NCI-H82 treated with DMSO at 0.1 percent for 48 hours (cell line): ENCODE data around the gene PTPN13.
"Not testable (repeated sequence)": the region's sequence is repeated elsewhere in the genome, so short reads cannot be mapped to it uniquely, and the experiment has no call there.

Experiments used
- DNase-seq: peaks from one replicate; lab custom pipeline; 2025; ENCODE audit not compliant: unreplicated experiment; lab: John Stamatoyannopoulos, UW

The PTPN13 gene

DNA sequence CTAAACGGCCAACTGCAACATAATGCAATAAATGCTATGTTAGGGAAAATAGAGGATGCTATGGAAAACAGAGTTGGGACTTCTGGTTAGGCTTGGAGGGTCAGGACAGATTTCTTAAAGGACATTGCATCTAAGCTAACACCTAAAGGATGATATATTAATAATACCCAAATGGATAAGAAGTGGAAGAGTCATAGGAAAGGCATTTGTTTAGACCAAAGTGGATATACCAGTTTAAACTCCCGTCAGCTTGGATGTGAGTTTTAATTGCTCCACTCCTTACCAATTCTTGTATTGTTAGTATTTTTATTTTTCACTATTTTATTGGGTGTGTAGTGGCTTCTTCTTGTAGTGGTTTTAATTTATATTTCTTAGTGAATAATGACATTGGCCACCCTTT is 93.9 kb downstream of the PTPN13 start:
- no peak for DNase-seq

DNA sequence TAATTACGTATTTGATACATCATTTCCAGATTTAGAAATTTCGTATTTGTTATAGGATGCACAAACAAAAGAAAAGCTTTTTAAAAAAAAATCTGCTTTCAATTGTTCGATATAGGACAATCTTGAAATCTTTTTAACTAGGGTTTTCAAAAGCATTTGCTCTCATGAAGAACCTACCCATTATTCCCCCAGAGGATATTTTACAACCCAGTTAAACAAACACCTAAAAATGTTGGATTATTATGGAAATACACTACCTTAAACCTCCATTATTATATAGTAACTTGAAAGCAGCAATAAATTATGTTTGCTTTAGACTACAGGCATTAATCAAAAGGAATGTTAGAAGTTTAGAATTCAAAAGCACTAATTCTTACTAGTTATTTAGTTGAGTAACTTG is 110.5 kb downstream of the PTPN13 start:
- DNase-seq = no peak

DNA sequence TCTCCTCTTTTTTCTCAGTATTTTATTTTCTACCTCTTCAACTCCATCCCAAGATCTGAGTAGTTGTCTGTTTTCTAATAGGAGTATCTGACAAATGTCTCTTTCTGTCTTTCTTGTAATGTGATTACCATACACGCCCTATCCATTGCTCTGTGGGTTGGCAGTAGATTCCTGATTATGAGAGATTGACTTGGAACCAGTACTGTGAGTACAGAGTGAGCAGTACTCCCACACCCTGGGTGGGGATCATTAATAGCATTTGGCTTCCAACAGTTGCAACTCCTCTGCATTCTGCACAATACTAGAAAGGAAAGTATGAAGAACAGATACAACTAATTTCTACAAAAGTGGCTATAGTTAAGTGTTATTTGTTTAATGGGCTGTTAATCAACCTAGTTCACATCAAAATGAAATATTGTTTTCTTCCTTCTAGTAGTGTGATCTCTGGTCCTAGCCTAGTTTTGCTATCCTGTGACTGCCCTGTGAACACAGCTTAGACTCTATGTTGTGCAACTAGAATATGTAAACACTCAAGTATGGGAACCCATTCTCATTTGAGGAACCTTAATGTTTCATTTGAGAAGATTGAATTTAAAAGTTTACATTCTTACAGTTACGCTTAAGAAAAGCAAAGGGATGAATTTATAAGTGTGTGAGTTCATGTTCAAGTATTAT is 112.9 kb downstream of the PTPN13 start:
- no peak for DNase-seq

DNA sequence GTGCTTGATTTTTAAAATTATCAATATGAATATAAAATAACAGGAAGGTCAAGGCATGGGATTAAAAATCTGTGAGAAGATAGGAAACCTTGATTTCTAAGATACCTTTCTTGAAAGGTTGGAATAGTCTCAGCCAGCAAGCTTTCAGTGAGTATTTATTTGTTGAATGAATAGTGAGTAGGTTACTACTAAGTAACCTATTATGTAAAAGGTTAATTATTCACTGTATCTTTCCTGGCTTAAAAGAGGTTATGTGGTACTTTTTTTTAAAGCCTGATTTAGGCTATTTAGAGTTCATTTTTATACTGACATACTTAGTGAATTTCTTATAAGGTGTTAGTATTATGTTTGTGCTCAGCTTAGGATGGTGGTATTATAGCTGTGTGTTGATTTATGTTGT is 123.5 kb downstream of the PTPN13 start:
- DNase-seq = no peak

DNA sequence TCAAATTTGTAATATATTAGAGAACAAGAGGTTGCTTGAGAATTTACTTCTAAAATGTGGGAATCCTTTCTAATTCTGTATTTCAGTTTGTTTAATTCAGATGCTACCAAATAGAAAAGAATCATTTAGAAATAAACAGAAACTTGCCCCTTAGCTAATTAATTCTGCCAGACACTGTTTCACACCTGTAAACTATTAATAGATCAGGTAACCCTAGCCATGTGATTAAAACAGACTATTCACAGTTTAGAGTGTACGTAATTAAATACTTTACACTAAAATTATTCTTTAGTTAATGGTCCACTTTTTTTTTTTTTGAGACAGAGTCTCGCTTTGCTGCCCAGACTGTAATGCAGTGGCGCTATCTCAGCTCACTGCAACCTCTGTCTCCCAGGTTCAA is 124.0 kb downstream of the PTPN13 start:
- DNase-seq = no peak

DNA sequence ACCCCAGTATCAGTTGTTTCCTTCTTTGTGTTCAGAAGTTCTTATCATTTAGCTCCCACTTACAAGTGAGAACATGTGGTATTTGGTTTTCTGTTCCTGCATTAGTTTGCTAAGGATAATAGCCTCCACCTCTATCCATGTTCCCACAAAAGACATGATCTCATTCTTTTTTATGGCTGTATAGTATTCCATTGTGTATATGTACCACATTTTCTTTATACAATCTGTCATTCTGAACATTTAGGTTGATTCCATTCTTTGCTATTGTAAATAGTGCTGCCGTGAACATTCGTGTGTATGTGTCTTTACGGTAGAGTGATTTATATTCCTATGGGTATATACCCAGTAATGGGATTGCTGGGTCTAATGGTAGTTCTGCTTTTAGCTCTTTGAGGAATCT is 125.0 kb downstream of the PTPN13 start:
- not testable (repeated sequence) for DNase-seq

DNA sequence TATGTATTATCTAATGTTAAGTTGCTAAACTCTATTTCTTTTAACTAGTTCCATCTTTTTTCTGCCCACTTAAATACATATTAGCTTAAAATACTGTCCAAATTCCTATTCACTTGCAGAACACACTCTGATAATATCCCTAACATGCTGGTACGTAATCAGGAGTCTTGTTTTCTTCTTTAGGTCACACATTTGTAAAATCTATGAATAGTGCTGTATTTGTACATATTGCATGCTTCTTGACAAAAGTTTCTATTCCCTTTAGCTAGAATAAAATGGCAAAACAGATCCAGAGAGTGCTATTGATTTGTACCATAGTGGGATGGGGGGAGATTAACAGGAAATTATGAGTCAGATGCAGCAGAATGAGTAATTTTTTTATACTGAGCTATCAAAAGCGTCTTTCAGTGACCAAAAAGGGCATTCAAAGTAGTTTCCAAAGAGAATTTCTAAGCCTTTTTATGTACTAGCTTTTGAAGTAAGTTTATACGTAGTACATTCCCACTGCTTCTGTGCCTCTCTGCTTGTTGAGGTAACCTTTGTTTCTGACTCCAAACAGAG is 126.5 kb downstream of the PTPN13 start:
- no peak for DNase-seq

DNA sequence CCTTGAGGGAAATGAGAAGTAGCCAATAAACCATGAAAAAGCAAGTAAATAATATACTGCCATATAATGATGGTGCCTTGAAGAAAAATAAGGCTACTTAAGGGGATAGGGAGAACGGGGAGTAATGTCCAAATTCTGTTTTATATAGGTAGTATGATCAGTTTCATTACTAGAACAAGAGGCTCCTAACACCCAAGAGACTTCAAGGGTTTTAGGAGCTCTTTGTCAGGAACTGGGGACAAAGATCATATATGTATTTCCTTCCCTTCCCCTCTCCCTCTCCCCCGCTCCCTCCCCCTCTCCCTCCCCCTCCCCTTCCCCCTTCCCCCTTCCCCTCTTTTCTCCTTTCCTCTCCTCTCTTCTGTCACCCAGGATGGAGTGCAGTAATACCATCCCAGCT is 127.3 kb downstream of the PTPN13 start:
- no peak for DNase-seq

DNA sequence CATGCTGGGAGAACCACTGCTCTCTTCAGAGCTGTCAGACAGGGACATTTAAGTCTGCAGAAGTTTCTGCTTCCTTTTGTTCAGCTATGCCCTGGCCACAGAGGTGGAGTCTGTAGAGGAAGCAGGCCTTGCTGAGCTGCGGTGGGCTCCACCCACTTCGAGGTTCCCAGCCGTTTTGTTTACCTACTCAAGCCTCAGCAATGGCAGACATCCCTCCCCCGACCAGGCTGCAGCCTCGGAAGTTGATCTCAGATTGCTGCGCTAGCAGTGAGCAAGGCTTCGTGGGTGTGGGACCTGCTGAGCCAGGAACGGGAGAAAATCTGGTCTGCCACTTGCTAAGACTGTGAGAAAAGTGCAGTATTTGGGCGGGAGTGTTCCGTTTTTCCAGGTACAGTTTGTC is 136.2 kb downstream of the PTPN13 start:
- DNase-seq = no peak

DNA sequence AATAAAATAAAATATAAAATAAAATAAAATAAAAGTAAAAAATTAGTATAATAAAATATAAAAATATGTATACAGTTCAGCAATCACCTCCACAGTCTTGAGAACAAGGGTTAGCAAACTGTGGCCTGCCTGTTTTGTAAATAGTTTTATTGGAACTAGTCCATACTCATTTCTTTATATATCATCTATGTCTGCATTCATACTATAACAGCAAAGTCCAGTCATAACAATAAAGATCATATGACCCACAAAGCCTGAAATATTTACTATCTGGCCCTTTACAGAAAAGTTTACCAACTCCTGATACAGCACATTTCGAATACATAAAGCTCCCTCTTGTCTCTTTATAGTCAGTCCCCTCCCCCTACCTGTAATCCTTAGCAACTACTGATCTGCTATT is 143.1 kb downstream of the PTPN13 start:
- DNase-seq = no peak

DNA sequence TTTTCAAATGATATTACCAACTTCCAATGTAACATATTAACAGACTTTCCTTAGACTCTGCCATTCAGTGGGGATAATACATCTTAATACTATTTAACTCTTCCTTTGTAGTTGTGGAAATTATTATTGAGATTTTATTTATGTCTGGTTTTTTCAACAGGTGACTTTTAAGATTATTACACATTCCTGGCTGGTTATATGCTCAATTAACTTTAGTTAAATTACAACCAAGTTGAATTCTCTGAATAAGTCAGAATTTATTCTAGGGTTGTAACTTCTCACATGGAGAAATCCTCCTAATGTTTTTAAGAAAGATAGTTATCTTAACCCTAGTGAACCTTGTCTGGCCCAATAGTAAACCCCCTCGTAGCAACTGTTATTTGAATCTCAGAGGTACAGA is 147.7 kb downstream of the PTPN13 start:
- DNase-seq = no peak

DNA sequence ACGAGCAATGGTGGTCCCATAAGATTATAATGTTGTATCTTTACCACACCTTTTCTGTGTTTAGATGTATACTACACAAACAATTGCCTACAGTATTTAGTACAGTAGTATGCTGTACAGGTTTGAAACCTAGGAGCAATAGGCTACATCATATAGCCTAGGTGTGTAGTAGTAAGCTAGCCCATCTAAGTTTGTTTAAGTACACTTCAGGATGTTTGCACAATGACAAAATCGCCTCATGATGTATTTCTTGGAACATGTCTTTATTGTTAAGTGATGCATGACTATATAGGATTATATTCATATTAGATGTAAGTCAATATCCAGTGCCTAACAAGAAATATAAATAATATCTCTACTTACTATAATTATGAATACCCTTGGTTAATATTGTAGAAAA is 150.5 kb downstream of the PTPN13 start:
- DNase-seq = no peak

DNA sequence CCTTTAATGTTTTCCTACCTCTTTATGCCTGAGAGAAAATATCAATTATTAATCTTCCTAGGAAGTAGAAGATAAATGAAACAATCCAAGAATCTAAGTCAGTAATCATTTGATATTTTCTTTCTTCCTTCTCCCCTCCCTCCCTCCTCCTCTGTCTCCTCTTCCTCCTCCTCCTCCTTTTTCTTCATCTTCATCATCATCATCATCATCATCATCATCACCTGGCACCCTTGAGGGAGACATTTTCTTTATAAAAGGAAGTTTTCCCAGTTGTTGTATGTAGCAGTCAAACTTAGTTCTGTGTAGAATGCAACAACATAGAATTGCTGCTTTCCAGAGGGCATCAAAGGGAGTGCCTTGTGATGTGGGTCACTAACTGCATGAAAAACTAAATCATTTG is 155.0 kb downstream of the PTPN13 start:
- DNase-seq = no peak

DNA sequence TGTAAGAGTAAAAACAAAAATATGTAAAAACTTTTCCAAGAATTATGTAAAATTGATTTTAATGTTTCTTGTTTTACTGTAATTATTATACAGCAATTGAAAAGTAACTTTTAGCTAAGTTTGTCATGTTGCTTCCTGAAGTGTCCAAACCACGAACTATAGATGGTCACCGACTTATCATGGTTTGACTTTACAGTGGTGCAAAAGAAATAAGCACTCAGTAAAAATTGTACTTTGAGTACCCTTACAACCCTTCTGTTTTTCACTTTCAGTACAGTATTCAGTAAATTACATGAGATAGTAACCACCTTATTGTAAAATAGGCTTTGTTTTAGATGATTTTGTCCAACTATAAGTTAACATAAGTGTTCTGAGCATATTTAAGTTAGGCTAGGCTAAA is 161.3 kb downstream of the PTPN13 start:
- no peak for DNase-seq

DNA sequence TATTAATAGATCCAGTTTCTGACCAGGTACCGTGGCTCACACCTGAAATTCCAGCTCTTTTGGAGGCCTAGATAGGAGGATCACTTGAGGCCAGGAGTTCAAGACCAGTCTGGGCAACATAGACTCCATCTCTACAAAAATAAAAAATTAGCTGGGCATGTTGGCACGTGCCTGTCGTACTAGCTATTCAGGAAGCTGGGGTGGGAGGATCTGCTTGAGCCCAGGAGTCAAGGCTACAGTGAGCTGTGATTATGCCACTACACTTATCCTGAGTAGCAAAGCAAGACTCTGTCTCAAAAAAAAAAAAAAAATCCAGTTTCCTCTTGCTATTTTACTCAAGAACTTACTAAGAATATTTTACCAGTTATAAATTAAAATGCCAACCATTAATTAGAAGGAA is 163.4 kb downstream of the PTPN13 start:
- no peak for DNase-seq

DNA sequence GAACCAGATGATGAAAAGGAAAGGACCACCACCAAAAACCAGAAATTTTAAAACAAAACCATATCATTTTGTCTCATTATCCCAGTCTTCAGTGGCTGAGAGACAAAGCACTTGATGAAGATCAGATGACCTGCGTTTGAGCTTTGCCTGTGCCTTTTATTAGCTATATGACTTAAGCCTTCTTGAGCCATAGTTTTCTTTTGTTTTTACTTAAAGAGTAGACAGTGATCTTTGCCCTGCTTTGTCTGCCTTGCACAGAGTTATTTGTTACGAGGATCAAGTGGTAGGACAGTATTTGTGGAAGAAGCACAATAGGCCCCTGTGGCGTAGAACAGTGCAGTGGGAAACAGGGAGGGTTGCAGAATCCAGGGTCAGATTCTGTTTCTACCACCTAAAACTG is 165.2 kb downstream of the PTPN13 start:
- no peak for DNase-seq

DNA sequence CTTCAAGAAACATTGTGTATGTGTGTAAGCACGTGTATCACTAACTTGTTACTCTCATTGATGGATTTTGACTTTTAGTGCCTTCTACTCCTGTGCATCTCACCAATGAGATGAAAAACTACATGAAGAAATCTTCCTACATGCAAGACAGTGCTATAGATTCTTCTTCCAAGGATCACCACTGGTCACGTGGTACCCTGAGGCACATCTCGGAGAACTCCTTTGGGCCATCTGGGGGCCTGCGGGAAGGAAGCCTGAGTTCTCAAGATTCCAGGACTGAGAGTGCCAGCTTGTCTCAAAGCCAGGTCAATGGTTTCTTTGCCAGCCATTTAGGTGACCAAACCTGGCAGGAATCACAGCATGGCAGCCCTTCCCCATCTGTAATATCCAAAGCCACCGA is 168.5 kb downstream of the PTPN13 start:
- no peak for DNase-seq

DNA sequence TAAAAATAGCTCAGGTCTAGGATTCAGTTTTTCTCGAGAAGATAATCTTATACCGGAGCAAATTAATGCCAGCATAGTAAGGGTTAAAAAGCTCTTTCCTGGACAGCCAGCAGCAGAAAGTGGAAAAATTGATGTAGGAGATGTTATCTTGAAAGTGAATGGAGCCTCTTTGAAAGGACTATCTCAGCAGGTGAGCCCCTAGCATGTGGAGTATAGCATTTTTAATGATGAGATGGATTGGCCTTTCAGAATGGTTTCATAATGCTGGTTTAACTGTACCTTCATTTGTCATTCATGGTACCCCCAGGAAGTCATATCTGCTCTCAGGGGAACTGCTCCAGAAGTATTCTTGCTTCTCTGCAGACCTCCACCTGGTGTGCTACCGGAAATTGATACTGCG is 175.7 kb downstream of the PTPN13 start:
- no peak for DNase-seq

DNA sequence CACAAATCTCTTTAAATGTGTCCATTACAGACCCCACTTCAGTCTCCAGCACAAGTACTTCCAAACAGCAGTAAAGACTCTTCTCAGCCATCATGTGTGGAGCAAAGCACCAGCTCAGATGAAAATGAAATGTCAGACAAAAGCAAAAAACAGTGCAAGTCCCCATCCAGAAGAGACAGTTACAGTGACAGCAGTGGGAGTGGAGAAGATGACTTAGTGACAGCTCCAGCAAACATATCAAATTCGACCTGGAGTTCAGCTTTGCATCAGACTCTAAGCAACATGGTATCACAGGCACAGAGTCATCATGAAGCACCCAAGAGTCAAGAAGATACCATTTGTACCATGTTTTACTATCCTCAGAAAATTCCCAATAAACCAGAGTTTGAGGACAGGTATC is 177.0 kb downstream of the PTPN13 start:
- DNase-seq = no peak

DNA sequence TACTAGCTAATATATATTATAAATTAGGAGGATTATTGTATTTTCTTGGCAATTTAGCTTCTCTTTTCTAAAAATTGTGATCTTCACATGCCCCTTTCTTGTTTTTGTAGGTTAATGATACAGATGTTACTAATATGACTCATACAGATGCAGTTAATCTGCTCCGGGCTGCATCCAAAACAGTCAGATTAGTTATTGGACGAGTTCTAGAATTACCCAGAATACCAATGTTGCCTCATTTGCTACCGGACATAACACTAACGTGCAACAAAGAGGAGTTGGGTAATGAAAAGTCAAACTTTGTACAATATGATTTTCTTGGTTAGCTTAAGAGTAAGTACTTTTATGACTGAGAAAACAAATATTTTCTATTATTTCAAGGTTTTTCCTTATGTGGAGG is 180.9 kb downstream of the PTPN13 start:
- no peak for DNase-seq

DNA sequence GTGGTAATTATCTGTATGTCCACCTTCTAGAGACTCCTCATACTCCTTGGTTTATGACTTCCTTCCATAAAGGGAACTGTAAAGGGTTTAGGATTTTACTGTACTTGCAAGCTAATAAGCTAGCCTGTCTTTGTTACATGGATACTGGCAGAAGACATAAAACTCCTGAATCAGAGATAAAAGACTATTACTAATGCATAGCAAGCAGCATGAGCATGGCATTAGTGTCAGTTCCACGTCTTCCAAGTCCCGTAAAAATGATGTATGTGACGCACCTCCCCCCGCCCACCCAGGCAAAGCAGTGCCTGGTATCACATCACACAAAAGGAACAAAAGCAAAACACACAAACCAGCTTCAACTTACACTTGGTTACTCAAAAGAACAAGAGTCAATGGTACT is 184.1 kb downstream of the PTPN13 start:
- DNase-seq = no peak

DNA sequence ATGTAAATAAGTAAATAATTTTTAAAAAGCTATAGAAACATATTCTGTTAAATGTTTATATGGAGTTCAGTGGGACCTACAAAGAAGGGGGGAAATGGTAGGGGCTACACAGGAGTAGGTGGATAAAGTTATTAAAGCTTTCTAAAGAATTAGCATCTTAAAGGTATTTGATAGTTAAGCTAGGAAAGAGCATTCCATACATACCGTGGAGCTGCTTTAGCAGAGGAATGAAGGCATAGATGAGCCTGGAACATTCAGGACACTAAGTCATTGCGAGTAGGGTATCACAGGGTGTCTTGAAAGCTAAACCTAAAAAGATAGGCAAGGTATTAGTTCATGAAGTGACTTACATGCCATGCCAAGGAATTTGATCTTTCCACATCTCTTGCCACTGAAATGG is 194.7 kb downstream of the PTPN13 start:
- no peak for DNase-seq

DNA sequence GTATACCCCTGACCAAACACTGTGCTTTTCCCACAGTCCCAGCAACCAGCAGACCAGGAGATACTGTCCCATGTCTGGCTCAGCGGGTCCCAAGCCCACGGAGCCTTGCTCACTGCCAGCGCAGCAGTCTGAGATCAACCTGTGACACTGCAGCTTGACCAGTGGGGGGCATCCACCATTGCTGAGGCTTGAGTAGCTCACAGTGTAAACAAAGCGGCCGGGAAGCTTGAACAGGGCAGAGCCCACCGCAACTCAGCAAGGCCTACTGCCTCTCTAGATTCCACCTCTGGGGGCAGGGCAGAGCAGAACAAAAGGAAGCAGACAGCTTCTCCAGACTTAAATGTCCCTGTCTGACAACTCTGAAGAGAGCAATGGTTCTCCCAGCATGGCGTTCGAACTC is 197.0 kb downstream of the PTPN13 start:
- no peak for DNase-seq
